ENCODE data around the gene PPM1F. TPM values are rescaled to one million over a fixed set of nuclear protein-coding genes. Genes with fewer than 3 reads are reported as not detected.

Gene PPM1F
- polyA plus RNA-seq, 3 donors: 31.7 to 48.4 (median 42.5) TPM

DNA sequence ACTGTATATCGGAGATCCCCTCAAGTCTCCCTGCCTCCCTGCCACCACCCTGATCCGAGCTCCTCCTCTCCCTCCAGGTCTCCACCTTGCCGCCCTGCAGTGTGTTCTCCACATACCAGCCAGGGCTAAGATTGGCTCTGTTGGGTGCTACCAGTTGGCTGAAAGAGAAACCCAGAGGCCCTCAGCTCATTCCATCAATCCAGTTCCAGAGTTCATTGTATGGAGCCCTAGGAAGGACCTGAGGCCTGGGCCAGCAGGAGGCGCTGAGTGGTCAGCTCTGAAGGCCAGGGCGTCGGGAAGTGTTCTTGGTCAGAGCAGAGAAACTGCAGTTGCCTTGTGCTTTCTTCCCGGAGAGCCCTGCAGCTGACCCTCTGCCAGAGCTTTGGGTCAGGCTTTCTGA, 32.1 kb upstream of the PPM1F start:
- no peak for DNase-seq (ENCODE audit: extremely low read depth in 1 of 11, low read depth in 9 of 11, low spot score in 4 of 11)

DNA sequence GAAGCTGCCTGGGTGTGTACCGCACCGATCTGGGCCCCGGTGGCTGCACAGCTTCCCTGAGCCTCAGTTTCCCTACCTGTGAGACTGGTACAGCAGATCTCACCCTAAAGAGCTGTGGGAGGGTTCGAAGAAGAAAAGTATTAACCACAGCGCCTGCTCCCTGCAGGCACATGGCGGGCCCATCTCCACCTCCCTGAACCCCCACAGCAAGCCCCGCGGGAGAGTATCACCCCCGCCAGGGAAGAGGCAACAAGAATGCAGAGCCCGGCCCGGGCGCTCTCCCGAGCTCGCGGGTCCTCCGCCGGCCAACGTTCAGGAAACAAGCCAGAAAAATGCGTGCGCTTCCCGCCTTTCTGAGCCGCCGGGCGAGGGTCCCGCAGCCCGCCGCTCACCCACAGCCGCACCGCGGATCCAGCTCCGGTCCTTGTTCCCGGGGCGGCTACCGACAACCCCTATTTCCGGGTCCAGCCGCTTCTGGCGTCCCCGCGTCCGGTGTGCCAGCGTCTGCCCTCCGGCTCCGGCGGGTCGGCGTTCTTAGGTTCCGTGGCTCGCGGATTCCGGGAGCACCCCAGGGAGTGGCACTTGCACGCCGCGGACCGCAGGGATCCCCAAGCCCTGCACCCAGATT, 29.8 kb upstream of the PPM1F start, which contains the start of gene TOP3B:
TOP3B (minus strand) TSS at position 450 of the 628 bp plus-strand sequence. CDS start 7,078 bp downstream, outside the sequence.
- DNase-seq (ENCODE audit: extremely low read depth in 1 of 11, low read depth in 9 of 11, low spot score in 4 of 11): peak; percentile 35 to 75 (median 66)

DNA sequence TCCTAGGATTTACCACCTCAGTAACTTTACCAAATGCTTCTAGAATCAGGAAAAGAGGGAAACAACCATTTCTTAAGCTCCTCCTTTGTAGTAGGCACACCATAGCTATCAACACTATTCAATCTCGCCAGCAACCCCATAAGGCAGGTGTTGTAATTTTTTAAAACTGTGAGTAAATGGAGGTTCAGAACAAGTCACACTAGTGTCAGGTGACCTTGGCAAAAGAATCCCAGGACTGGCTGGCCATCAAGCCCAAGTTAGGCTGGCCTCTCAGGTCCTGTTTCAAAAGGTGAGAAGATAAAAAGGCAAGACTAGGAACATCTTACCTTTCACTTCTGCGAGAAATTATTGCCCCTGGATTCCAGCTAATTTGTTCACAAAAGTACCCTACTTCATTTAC, 29.2 kb upstream of the PPM1F start:
- DNase-seq (ENCODE audit: extremely low read depth in 1 of 11, low read depth in 9 of 11, low spot score in 4 of 11): no peak

DNA sequence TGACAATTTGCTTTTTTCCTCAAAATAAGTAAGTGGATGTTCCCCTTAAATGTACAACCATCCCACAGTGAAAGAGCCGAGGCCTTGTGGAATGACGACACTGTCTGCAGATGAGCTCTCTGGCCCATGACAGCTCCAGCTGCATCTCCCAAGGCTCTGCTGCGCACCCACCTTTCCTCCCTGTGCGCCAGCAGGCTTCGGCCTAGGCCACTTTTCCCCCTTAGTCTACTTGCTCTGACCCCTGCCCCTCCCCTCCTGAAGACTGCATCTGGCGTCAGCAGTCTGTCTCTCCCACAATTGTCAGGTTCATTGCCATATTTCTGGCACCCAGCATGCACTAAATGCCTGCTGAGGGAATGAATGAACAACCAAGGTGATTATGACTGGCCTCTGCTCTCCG, 27.9 kb upstream of the PPM1F start:
- no peak for DNase-seq (ENCODE audit: extremely low read depth in 1 of 11, low read depth in 9 of 11, low spot score in 4 of 11)

DNA sequence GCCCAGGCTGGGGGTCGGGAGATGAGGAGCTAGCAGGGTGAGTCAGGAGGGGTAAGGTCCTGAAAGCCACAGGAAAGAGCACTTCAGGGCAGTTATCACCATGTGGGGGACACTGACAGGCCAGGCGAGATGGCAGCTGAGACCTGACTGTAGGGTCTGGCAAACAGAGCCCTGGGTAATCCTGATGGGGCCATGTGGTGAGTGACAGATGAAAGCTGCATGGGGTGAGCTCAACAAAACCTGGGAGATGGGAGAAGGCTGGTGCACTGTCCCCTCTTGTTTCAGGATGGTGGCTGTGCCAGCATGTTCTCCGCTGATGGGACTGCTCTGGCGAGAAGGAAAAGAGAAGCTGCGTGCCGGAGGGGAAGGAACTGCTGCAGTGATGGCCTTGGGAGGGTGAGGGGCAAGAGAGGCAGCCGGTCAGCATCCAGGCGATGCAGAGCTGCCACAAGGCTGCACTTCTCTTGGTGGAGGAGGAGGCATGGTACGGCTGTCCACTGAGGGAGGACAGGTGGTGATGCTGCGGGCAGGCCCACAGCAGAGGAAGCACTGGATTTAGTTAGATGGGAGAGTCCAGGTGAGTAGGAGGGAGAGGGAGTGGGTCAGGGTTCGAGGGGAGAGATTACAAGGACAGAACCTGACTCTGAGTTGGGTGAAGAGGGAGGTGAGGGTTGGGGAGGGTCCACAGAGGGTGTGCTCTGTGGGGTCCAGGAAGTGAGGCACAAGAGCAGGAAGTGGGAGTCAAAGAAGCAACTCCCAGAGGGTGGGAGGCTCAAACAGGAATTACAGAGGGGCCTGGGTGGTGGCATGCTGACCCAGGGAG, 26.1 kb upstream of the PPM1F start:
- no peak for DNase-seq (ENCODE audit: extremely low read depth in 1 of 11, low read depth in 9 of 11, low spot score in 4 of 11)

DNA sequence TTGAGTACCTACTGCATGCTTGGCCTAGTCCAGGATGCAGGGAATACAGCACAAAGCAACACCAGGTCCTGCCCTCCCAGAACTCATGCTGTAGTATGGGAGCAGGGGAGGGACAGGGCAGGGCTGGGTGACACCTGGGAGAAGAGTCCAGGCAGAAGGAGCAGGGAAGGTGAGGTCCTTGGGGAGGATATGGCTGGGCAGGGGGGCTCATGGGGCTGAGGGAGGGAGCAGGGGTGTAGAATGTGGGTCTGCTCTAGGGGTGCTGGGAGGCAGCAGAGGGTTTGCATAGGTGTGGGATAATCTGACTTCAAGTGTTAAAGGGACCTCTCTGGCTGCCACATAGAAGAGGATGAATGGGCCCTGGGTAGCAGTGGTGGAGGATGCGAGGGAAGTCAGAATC, 25.2 kb upstream of the PPM1F start:
- DNase-seq (ENCODE audit: extremely low read depth in 1 of 11, low read depth in 9 of 11, low spot score in 4 of 11): no peak

DNA sequence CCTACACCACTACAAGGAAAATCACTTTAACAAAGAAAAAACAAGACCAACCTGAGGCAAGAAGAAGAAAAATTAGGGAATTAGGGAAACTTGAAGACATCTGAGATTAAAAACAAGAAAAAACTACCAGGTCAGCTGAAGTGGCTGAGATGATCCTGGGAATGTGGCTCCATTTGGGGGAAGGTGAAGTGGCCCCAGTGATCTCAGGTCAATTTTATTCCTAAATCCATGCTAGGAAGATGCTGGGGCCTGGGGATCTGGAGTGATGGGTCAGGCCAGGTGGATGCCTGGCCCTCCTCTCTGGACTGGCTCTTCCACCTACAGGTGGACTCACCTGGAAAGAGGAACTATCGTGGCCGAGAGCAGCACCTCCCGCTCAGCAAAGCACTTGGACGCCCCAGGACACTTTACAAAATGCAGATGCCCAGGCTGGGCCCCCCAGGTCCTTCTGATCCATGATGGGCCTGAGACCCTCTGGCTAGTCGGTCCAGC, 23.3 kb upstream of the PPM1F start:
- DNase-seq (ENCODE audit: extremely low read depth in 1 of 11, low read depth in 9 of 11, low spot score in 4 of 11): no peak

DNA sequence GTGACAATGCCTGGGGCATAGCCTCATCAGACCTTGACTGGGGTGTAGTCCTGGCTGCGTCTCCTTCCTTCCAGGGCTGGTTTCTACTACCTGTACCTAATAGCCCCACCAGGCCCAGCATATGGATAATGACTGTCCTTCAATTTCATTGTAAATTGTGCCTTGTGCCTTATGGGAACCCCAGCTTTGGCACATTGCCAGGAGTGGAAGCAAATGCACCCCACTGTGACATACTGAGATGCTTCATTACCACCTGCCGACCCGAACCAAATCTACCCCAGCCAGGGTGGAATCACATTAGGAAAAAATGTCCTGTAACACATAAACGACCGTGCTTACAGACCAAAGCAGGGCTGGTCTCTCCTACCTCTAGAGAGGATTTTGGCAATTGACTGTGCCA, 22.6 kb upstream of the PPM1F start:
- no peak for DNase-seq (ENCODE audit: extremely low read depth in 1 of 11, low read depth in 9 of 11, low spot score in 4 of 11)

DNA sequence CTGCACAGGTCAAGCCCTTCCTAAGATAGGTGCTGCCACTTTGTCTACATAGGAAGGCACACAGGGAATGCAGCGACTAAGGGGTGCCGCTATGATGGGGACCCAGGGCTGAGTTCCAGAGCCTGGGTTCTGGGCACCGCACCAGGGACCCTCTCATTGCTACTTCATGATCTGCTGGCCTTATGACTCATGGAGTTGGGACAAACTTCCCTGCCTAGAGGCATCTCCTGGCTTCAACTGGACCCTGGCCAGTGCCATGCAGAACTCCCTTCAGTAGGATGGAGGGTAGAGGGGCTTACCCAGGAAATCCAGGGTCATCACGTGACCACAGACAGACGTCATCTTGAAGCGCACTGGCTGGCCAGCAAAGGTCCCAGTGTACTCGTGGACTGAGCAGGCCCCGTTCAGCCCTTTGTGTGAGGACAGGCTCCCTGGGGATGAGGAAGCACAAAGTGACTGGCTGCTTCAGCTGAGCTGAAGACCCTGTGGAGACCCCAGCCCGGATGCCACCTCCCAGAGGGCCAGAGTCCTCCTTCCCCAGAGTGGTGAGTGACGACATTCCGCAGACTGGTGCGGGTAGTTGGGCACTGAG, 21.5 kb upstream of the PPM1F start:
- DNase-seq (ENCODE audit: extremely low read depth in 1 of 11, low read depth in 9 of 11, low spot score in 4 of 11): no peak

DNA sequence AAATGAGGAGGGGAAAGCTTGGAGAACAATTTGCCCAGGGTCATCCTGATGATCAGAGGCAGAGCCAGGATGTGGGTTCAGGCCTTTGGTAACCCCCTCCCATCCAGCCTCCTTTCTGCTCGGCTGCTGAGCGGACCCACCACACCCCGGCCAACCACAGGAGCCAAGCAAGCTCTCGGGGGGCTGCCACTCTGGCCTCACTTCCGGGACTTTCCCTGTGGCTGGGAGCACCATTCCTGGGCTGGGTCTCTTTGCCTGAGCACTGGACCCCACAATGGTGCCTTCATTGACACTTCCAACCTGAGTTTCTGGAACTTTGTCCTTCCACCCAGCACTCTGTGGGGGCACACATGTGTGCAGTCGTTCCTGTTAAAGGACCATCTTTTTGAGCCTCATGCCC, 20.2 kb upstream of the PPM1F start:
- no peak for DNase-seq (ENCODE audit: extremely low read depth in 1 of 11, low read depth in 9 of 11, low spot score in 4 of 11)

DNA sequence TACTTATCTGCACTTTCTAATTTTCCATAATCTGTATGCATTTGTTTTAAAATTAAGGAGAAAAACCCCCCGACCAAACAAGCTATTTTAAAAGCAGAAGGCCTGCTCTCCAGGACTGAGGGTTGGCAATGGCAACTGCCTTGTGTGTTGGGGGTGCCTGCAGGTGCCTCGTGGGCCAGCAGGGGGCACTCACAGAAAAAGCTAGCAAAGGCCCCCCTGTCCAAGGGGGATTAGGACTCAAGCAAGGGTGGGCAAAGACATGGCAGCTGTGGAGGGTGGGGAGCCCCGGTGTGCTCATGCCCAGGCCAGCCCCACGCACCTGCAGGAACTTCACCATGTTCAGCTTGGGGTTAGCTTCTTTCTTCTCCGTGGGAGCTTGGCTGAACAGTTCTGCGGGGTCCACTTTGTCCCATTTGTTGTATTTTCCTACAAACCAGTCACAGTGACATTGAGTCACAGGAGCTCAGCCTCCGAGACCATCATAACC, 19.7 kb upstream of the PPM1F start:
- DNase-seq (ENCODE audit: extremely low read depth in 1 of 11, low read depth in 9 of 11, low spot score in 4 of 11): no peak

DNA sequence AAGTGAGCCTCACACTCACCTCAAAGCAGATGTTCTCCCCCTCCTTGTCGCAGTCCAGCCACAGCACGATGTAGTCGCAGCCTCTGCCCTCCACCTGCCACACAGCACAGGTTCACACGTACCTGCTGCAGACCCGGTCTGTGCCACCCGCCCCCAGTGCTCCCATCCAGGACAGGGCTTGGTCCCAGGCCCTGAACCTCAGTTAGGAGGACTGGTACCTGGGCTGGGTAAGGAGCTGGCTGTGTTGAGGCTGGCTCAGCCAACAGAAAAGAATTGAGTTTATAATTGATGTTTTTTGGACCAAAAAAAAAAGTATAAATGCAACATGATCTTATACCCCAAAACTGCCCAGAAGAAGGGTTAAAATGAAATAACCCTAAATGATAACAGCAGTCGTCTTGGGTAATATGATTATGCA, 19.2 kb upstream of the PPM1F start:
- DNase-seq (ENCODE audit: extremely low read depth in 1 of 11, low read depth in 9 of 11, low spot score in 4 of 11): no peak

DNA sequence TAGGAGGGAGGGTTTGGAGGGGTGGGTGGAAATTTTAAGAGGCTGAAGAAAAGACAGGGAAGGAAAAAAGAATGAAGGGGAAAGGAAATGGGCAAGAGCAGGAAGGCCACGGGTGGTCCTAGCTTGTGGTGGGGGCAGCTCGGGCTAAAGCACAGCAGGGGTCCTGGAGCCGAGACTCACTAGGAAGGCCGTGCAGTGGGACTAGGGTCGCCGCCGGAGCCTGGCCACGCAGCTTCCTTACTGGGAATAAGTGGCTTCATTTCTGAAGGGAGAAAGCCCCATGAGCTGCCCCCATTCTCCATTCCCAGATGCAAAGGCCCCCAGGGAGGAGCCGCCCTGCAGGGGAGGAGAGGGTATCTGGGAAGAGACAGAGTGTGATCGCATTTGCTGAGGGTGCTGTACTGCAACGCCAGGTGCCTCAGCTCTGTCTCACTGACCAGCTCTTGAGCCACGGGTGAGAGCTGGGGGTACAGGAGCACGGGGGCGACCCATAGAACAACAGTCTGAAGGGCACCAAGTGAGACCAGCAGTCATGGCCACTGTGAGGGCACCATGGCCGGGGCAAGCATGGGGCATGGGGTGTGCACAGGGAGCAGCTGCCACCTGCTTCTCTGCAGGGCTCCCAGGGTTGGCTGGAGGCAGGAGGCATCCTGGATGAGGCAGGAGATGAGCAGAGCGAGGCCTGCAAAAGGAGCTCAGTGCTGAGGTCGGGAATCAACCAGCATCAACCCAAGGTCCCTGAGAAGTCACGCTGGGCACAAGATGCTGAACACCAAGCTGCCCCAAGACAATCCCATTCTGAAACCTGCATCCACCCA, 18.4 kb upstream of the PPM1F start:
- DNase-seq (ENCODE audit: extremely low read depth in 1 of 11, low read depth in 9 of 11, low spot score in 4 of 11): no peak

DNA sequence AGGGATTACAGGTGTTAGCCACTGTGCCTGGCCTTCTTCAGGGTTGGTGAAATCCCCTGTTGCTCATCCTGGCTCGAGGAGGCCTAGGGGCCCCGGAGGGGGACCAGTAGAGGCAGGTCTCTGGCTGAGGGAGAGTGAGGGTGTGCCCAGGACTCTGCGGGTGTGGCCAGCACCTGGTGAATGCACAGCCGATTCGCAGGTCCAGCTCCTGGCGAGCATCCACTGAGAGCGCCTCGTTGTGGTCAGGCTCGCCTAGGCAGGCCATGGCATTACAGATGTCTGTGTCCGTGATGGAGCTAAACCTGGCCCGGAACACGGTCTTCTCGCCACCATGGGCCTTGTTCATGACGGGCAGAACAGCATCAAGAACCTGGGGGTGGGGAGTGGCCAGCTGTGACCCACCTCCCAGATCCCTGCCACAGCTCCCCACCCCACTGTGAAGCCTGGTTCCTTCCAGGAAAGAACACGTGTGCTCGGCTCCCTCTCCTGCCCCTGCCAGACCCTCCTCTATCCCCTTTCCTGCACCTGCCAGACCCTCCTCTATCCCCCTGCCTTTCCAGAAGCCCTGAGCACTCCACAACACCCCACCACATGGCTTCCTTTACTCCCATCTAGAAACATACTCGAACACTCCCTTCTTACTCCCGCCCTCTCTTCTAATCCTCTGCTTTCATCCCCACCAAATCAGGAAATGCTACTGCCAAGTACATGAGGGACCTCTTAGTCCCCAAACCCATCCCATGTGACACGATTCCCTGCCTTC, 17.6 kb upstream of the PPM1F start:
- no peak for DNase-seq (ENCODE audit: extremely low read depth in 1 of 11, low read depth in 9 of 11, low spot score in 4 of 11)

DNA sequence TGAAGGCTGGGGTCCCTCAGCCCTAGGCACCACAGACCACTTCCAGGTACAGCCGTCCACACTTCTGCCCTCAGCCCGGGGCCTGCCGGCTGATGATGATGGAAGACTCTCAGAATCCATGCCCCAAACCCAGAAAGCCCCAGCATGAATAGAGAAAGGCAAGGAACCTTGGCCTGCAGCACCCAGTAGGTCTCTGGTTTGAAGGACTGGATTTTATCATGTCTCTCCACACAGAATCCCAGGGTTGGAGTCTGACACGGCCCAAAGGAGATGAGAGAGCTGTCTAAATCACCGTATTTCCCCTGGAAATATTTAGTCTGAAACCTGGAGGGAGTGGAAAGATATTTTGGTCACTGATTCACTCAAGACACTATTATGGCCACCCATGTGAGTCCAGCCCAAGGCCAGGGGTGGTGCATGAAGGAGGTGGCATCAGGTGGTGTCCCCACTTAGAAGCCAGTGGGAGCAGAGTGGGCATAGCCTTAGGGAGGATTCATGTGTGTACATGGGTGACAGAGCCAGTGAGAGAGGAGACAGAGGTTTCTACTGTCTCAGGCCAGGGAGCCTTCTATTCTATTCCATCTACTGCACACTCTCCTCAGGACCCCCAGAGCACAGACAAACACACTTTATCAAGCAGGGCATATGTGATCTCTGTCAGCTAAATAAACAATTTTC, 15.9 kb upstream of the PPM1F start:
- no peak for DNase-seq (ENCODE audit: extremely low read depth in 1 of 11, low read depth in 9 of 11, low spot score in 4 of 11)

DNA sequence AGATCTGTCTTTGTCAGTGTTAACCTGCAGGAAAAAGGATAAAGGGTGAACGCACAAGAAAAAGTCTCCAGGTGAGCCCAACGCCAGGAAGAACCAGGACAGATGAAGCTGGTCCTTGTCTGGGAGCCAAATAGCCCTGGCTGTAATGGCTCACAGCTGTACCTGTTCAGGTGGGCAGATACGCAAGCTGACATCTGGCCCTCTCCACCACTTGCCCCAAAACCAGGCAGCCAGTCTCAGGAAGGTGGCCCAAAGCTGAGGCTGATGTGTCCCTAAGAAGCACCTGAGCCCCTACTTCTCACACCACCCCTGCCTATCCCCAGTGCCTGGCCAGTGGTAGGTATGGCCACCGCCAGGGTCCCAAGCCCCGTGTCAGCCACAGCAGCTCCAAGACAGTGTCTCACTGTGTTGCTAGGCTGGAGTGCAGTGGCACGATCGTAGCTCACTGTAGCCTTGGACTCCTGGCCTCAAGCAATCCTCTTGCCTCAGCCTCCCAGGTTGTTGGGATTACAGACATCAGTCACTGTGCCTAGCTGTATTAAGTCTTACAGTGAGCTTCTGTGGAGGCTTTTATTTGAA, 15.1 kb upstream of the PPM1F start:
- DNase-seq (ENCODE audit: extremely low read depth in 1 of 11, low read depth in 9 of 11, low spot score in 4 of 11): no peak

DNA sequence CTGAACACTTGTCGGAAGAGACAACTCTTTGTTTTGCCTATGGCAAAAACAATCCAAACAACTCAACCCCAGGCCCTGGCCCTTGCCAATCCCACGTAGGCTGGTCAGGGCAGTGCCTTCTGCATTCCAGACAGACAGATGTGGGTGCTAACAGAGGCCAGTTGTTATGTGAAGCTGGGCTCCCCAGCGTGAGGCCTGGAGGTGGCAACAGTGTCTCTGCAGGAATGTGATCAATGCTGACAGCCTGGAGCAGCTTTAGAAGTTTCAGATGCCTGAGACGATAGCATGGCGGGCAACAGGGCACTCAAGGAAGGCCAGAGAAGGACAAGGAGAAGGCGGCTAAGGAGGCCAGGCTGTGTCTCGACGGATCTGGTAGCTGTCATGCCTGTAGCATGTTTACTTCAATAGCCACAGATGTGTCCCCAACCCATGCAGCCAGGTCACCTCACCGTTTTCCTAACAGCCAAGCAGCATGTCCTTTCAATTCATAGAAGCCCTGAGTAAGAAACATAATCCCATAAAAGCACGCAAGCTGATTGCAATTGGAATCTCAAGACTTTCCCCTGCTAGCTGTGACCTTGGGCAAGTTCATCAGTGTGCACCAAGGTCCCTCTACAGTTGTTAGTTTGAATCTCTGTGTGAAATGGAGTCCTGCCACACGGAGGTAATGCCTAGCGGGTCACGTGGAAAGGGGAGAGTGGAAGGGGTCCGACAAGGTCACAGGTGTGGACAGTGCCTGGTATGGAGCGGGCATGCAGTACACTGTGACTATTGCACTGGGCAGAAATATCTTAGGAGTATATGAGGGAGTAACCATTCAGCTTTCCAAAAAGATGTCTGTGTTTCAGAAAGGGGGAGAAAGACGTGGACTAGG, 14.2 kb upstream of the PPM1F start:
- DNase-seq (ENCODE audit: extremely low read depth in 1 of 11, low read depth in 9 of 11, low spot score in 4 of 11): no peak
